ENCODE measurements around the gene GRP.

- TF ChIP-seq RAD21 (IDR thresholded peaks at IDR 0.05; ENCODE audit: low read depth) (peak; percentile 33), SIN3A (IDR thresholded peaks at IDR 0.05; ENCODE audit: low read depth) (no peak), POLR2AphosphoS5 (IDR thresholded peaks at IDR 0.05; ENCODE audit: low read depth, low read length) (no peak), CTCF (IDR thresholded peaks at IDR 0.05 in 2 of 3, conservative IDR thresholded peaks at IDR 0.05 in 1 of 3; ENCODE audit: borderline replicate concordance in 1 of 3, insufficient read depth in 1 of 3, low read depth in 2 of 3, low read length in 2 of 3) (peak; percentile 13 to 17 (median 15); a peak in 1 of 6 replicates), EZH2 (IDR thresholded peaks at IDR 0.05) (no peak), POLR2A (IDR thresholded peaks at IDR 0.05; ENCODE audit: borderline replicate concordance, extremely low read depth, insufficient read depth, insufficient read length) (no peak)
- TF ChIP-seq, protein P1, sequence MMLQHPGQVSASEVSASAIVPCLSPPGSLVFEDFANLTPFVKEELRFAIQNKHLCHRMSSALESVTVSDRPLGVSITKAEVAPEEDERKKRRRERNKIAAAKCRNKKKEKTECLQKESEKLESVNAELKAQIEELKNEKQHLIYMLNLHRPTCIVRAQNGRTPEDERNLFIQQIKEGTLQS (IDR thresholded peaks at IDR 0.05), result no peak
Observed at GRCh38 chr18:59200787-59201186, 19.2 kb upstream of the GRP start.
